ENCODE measurements around the gene KSR1. TPM values are rescaled to one million over a fixed set of nuclear protein-coding genes. Genes with fewer than 3 reads are reported as not detected.

KSR1 gene
- total and polyA plus RNA-seq, 9 of the 15 experiments (the other 6 are each of a cell fraction or from before 2014, with no cell fraction given): 1.4 to 51.7 (median 18.4) TPM

DNA sequence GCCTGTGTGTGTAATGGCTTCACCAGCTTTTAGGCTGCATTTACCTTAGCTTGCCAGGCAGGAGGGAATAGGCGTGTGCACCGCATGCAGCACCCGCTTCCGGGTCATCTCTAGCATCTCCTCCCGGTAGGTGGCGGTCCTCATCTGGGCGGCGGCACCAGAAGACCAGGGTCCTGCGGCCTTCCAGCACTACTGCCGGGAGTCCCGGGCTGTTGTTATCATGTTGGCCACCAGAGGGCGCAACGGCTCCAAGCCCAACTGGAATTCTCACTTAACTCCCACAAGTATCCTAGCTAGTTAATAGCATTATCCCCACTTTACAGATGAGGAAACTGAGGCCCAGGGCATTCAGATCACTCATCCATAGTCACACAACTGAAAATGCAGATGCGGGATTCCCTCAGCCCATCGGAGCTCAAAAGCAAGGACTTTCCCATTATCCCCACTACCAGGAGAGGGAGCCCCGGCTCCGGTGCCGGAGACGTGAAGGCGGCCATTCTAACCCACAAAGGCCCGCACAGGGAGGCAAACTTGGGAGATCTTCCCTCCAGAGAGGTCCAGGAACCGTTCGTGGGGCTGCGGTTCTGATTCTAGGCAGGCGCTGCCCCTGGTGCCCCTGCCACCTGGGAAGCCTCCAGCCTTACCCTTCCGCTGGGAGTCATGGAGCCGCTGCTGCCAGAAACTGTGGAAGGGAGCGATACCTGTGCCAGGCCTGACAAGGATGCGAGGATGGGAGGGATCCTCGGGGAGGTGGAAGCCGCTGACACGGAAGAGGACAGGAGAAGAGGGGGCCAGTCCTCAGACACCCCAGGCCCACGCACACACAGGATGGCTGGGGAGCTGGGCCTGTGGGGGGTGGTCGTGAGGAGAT lies 198.6 kb downstream of the KSR1 start (continued):
- TF ChIP-seq, protein P1, sequence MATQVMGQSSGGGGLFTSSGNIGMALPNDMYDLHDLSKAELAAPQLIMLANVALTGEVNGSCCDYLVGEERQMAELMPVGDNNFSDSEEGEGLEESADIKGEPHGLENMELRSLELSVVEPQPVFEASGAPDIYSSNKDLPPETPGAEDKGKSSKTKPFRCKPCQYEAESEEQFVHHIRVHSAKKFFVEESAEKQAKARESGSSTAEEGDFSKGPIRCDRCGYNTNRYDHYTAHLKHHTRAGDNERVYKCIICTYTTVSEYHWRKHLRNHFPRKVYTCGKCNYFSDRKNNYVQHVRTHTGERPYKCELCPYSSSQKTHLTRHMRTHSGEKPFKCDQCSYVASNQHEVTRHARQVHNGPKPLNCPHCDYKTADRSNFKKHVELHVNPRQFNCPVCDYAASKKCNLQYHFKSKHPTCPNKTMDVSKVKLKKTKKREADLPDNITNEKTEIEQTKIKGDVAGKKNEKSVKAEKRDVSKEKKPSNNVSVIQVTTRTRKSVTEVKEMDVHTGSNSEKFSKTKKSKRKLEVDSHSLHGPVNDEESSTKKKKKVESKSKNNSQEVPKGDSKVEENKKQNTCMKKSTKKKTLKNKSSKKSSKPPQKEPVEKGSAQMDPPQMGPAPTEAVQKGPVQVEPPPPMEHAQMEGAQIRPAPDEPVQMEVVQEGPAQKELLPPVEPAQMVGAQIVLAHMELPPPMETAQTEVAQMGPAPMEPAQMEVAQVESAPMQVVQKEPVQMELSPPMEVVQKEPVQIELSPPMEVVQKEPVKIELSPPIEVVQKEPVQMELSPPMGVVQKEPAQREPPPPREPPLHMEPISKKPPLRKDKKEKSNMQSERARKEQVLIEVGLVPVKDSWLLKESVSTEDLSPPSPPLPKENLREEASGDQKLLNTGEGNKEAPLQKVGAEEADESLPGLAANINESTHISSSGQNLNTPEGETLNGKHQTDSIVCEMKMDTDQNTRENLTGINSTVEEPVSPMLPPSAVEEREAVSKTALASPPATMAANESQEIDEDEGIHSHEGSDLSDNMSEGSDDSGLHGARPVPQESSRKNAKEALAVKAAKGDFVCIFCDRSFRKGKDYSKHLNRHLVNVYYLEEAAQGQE (IDR thresholded peaks at IDR 0.05; ENCODE audit: borderline replicate concordance): peak; percentile 80; the same call in 1 of the 2 replicates
- TF ChIP-seq, protein P1 (CRISPR knock-in tag; IDR thresholded peaks at IDR 0.05; ENCODE audit: low read depth): no peak
- TF ChIP-seq CXXC5 (CRISPR knock-in tag; IDR thresholded peaks at IDR 0.05) (peak; percentile 42), SRSF1 (IDR thresholded peaks at IDR 0.05; ENCODE audit: low read depth, low read length) (no peak), CHD4 (IDR thresholded peaks at IDR 0.05; ENCODE audit: insufficient read depth, insufficient replicate concordance, low read depth, low read length, poor library complexity, severe bottlenecking) (no peak), RAD21 (CRISPR knock-in tag; conservative IDR thresholded peaks at IDR 0.05 in 1 of 2, IDR thresholded peaks at IDR 0.05 in 1 of 2) (peak; percentile 71 to 85), CC2D1A (IDR thresholded peaks at IDR 0.05) (peak; percentile 59; the same call in 1 of the 2 replicates), LCOR (CRISPR knock-in tag; IDR thresholded peaks at IDR 0.05) (no peak), STAG1 (CRISPR knock-in tag; IDR thresholded peaks at IDR 0.05; ENCODE audit: borderline replicate concordance) (peak; percentile 58; the same call in 1 of the 2 replicates)
- TF ChIP-seq, protein P2, sequence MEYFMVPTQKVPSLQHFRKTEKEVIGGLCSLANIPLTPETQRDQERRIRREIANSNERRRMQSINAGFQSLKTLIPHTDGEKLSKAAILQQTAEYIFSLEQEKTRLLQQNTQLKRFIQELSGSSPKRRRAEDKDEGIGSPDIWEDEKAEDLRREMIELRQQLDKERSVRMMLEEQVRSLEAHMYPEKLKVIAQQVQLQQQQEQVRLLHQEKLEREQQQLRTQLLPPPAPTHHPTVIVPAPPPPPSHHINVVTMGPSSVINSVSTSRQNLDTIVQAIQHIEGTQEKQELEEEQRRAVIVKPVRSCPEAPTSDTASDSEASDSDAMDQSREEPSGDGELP (CRISPR knock-in tag; IDR thresholded peaks at IDR 0.05; ENCODE audit: borderline replicate concordance): peak; percentile 19; the same call in 1 of the 2 replicates
- TF ChIP-seq, protein P3, sequence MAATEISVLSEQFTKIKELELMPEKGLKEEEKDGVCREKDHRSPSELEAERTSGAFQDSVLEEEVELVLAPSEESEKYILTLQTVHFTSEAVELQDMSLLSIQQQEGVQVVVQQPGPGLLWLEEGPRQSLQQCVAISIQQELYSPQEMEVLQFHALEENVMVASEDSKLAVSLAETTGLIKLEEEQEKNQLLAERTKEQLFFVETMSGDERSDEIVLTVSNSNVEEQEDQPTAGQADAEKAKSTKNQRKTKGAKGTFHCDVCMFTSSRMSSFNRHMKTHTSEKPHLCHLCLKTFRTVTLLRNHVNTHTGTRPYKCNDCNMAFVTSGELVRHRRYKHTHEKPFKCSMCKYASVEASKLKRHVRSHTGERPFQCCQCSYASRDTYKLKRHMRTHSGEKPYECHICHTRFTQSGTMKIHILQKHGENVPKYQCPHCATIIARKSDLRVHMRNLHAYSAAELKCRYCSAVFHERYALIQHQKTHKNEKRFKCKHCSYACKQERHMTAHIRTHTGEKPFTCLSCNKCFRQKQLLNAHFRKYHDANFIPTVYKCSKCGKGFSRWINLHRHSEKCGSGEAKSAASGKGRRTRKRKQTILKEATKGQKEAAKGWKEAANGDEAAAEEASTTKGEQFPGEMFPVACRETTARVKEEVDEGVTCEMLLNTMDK (IDR thresholded peaks at IDR 0.05; ENCODE audit: borderline replicate concordance, insufficient read depth, low read depth, low read length, poor library complexity, severe bottlenecking): peak; percentile 77
- TF ChIP-seq, protein P4, sequence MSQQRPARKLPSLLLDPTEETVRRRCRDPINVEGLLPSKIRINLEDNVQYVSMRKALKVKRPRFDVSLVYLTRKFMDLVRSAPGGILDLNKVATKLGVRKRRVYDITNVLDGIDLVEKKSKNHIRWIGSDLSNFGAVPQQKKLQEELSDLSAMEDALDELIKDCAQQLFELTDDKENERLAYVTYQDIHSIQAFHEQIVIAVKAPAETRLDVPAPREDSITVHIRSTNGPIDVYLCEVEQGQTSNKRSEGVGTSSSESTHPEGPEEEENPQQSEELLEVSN (IDR thresholded peaks at IDR 0.05; ENCODE audit: borderline replicate concordance in 1 of 2, extremely low read depth in 1 of 2, insufficient read depth in 1 of 2, insufficient read length in 1 of 2, low read depth in 1 of 2, low read length in 1 of 2, poor library complexity in 1 of 2, severe bottlenecking in 1 of 2): peak in 1 of 2 experiments; percentile 80
